Measurements from ENCODE around the gene KIAA0930.

DNA sequence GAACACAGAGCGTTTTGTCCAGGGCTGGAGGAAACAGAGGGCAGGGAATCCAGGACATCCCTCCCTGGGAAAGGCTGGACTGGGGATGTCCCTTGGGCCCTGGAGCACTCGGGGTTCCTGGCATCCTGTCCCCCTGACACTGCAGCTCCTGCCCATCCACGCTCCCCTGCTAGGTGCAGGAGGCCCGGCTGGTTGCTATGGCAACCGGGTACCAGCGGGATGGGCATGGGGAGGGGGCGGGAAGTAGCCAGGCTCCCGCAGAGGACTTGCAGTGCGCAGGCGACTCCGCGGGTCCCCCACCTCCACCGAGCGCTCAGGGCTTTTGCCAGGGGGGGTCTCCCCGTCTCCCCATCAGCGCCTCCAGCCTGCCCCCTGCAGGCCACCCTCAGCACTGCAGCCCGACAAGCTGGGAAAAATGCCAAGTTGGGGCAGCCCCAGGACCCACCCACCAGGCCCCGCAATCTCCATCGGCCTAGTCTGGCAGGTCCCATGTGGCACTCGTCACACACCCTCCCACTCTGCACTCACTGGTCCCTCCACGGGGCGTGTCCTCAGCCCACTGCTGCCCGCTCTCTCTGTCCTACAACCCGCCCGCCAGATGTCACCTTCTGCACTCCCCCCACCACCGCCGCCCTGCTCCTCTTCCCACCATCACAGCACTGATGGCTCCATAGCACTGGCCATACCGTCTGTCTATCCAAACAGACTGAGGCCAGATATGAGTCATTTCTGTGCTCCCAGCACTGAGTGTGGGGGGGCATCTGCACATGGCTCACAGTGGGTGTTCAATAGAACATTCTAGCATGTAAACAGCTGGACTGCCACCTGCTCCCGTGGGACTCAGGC lies 31.5 kb downstream of the KIAA0930 start:
- TF ChIP-seq, protein P1, sequence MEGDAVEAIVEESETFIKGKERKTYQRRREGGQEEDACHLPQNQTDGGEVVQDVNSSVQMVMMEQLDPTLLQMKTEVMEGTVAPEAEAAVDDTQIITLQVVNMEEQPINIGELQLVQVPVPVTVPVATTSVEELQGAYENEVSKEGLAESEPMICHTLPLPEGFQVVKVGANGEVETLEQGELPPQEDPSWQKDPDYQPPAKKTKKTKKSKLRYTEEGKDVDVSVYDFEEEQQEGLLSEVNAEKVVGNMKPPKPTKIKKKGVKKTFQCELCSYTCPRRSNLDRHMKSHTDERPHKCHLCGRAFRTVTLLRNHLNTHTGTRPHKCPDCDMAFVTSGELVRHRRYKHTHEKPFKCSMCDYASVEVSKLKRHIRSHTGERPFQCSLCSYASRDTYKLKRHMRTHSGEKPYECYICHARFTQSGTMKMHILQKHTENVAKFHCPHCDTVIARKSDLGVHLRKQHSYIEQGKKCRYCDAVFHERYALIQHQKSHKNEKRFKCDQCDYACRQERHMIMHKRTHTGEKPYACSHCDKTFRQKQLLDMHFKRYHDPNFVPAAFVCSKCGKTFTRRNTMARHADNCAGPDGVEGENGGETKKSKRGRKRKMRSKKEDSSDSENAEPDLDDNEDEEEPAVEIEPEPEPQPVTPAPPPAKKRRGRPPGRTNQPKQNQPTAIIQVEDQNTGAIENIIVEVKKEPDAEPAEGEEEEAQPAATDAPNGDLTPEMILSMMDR (IDR thresholded peaks at IDR 0.05) = peak; percentile 35 to 54 (median 41)
- no peak for TF ChIP-seq POLR2A (IDR thresholded peaks at IDR 0.05)

Measured in right lobe of liver (tissue), 4 donors.